Activated naive CD4-positive, alpha-beta T cell treated with anti-CD3 and anti-CD28 coated beads for 36 hours (primary cell): ENCODE measurements around the gene ENO3. TPM values are rescaled to one million over a fixed set of nuclear protein-coding genes. Genes with fewer than 3 reads are reported as not detected.

Source experiments
- CTCF ChIA-PET: fragments of 350-600 bp; sonication (Branson Sonifier 250); formaldehyde crosslinking; loops from one replicate; lab custom pipeline; 2021; ENCODE audit warnings: antibody characterized with exemption; lab: Charles Lee
- DNase-seq: peaks from one replicate; pipeline ENCODE4 v3.0.0-alpha.2; 2020
- H3K27ac Mint-ChIP-seq: one replicate; pipeline ENCODE4 v1.8.0; 2021; ENCODE audit warnings: mild to moderate bottlenecking, mixed read lengths
- H3K27me3 Mint-ChIP-seq: one replicate; pipeline ENCODE4 v1.8.0; 2021; ENCODE audit warnings: low read depth, mixed read lengths
- H3K36me3 Mint-ChIP-seq: one replicate; pipeline ENCODE4 v1.8.0; 2021; ENCODE audit warnings: low read depth, mixed read lengths
- H3K4me1 Mint-ChIP-seq: one replicate; pipeline ENCODE4 v1.8.0; 2021; ENCODE audit warnings: low read depth, mixed read lengths
- H3K4me3 Mint-ChIP-seq: one replicate; pipeline ENCODE4 v1.8.0; 2021; ENCODE audit warnings: mild to moderate bottlenecking, moderate library complexity, mixed read lengths
- H3K9me3 Mint-ChIP-seq: one replicate; pipeline ENCODE4 v1.8.0; 2021; ENCODE audit warnings: mixed read lengths
- intact Hi-C: fragments of 100-400 bp; cut with micrococcal nuclease; formaldehyde crosslinking; loops from one replicate; pipeline ENCODE4 v1.15.1; 2023
- total RNA-seq, 2 experiments: library from RNA; stranded (reverse); gene quantifications; one replicate each; pipeline ENCODE4 v1.2.3, GENCODE V29; 2021

The ENO3 gene
- total RNA-seq, 2 experiments from 2014 or later = 26.7 to 28.9 TPM

DNA sequence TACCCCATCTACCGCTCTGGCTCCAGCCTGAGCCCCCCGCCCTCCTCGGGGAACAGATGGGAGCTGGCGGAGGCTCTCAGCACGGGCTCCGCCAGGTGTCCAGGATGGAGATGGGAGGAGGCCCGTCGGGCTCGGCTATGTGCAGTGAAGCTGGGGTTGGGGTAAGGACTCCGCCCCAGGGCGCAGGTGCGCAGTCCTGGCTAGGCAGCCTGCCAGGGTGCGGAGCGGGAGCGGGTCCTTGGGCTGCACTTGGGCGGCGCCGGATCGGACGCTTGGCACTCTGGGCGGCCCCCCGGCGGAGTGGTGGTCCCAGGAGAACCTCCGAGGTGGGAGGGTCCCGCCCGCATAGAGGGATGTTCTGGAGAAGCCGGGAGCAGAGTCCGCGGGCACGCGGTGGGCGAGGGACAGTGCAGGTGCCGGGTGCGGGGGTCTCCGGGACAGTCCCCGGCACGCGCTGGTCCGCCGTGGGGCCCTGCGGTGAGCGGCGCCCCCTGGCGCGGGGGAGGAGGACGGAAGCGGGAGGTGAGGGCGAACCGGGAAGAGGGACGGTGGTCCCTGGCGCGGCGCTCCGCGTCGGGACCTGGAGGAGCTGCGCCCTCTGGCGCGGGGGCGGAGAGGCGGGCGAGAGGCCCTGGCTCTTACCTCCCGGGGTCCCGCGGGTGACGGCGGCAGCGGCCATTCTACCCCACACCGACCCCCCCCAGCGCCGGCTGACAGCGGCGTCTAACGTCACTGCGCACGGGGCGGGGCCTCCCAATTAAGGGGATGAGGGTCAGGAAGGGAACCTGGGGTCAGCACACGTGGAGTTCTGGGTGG lies 36.2 kb downstream of the ENO3 start, which contains the start of gene CAMTA2:
CAMTA2 (minus strand) TSS at position 725 of the 816 bp plus-strand sequence. CDS start 1,453 bp downstream, outside the sequence.
- Mint-ChIP-seq H3K4me3 (peak within 1 kb of the TSS; percentile 88), H3K36me3 (peaks cover 6% of the 10 kb centered on the region), H3K27me3 (no peaks in the 10 kb centered on the region), H3K27ac (peak within 1 kb of the TSS; percentile 92), H3K4me1 (peaks cover 29% of the 10 kb centered on the region), H3K9me3 (no peaks in the 10 kb centered on the region)
- DNase-seq = peak; percentile 87
- CTCF ChIA-PET = interaction anchor here (0.6 to 1.8 kb wide), 8 partner anchors 10 to 251 kb away, joined by 3 to 7 read pairs (median 4); partner anchors contain the start of genes INCA1, KIF1C and SPAG7
- intact Hi-C loops = loop anchor here (1.0 kb wide), 2 partner anchors 20 to 47 kb away; partner anchors contain the start of genes RNF167, SLC25A11 and SPAG7

DNA sequence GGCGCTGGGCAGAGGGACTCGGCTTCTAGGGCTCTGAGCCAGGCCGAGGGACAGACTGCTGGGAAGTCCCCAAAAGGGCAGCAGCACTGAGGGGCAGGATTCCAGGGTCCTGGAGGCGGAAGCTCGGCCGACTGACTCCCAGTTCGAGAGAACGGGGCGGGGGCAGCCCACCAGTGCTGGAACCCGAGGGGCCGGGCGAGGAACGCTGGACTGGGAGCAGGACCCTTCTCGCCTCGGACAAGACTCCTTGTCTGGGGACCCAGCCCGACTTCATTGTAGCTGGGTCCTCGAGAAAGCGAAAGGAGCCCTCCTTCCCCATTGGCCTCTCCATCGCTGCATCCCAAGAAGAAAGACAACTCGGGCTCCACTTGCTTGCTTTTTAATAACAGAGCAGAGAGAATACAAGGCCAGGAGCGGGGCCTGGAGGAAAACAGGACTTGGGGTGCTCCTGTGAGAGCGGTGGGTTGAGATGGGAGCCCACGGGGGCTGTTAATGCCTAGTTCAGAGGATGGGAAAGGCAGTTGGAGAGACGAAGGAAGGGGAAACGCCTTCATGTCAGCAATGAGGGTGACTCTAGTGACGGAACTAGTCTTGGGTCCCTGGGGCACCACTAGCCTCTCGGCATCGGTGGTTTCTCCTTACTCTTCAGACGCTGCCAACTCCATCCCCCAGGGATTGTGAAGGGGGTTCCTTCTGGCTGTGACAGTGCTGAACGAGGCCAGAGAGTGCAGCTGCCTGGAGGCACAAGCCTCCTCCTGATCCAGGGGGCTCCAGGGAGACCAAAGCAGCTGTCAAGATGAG lies 37.0 kb downstream of the ENO3 start:
- Mint-ChIP-seq H3K4me3 (peak overlapping the region; percentile 88), H3K4me1 (peaks cover 29% of the 10 kb centered on the region), H3K27ac (peak overlapping the region; percentile 92), H3K9me3 (no peaks in the 10 kb centered on the region), H3K27me3 (no peaks in the 10 kb centered on the region), H3K36me3 (peaks cover 3% of the 10 kb centered on the region)
- no peak for DNase-seq
- intact Hi-C loops = loop anchor here (1.0 kb wide), 4 partner anchors 21 to 79 kb away; partner anchors contain the start of genes RNF167, SLC25A11 and SPAG7
- CTCF ChIA-PET = interaction anchor here (0.6 to 2.0 kb wide), 7 partner anchors 10 to 250 kb away, joined by 3 to 6 read pairs (median 4); partner anchors contain the start of genes CHRNE, INCA1, KIF1C and SPAG7

- CTCF ChIA-PET = interaction anchor here (0.7 kb wide), 1 partner anchor 12 kb away, joined by 3 read pairs; no protein-coding TSS in a partner anchor
- H3K27ac Mint-ChIP-seq = no peak overlapping the region
- intact Hi-C loops = no loop called here
- no peak for DNase-seq
- peaks cover 20% of the 10 kb centered on the region for H3K4me1 Mint-ChIP-seq
- no peak overlapping the region for H3K4me3 Mint-ChIP-seq
- H3K36me3 Mint-ChIP-seq = no peaks in the 10 kb centered on the region
- no peaks in the 10 kb centered on the region for H3K9me3 Mint-ChIP-seq
- no peaks in the 10 kb centered on the region for H3K27me3 Mint-ChIP-seq
These were observed 43.2 kb downstream of the ENO3 start for GRCh38 chr17:4994081-4994595.

- Mint-ChIP-seq H3K4me1 (peaks cover 18% of the 10 kb centered on the region), H3K27me3 (no peaks in the 10 kb centered on the region), H3K9me3 (no peaks in the 10 kb centered on the region), H3K27ac (peak within 1 kb of the TSS; percentile 53), H3K36me3 (peaks cover 7% of the 10 kb centered on the region), H3K4me3 (peak within 1 kb of the TSS; percentile 83)
- CTCF ChIA-PET = interaction anchor here (1.2 to 1.9 kb wide), 2 partner anchors 11 to 88 kb away, joined by 5 to 6 read pairs; partner anchors contain the start of gene CAMTA2
- peak; percentile 93 for DNase-seq
- intact Hi-C loops = loop anchor here (1.0 to 5.0 kb wide), 5 partner anchors 30 to 115 kb away; partner anchors contain the start of genes PFN1, RNF167, SLC25A11 and SPAG7
These were observed 46.5 kb downstream of the ENO3 start, which contains the start of the genes INCA1 and KIF1C for GRCh38 chr17:4997302-4998026. Gene INCA1 (minus strand): TSS chr17:4997522. CDS start chr17:4994437, 3,085 bp downstream. Gene KIF1C (plus strand): TSS chr17:4997950. CDS start chr17:5000247, 2,297 bp downstream.

- Mint-ChIP-seq H3K9me3 (no peaks in the 10 kb centered on the region), H3K4me1 (peaks cover 18% of the 10 kb centered on the region), H3K36me3 (peaks cover 7% of the 10 kb centered on the region), H3K27ac (no peak overlapping the region), H3K27me3 (no peaks in the 10 kb centered on the region), H3K4me3 (peak overlapping the region; percentile 83)
- DNase-seq = no peak
- CTCF ChIA-PET = interaction anchor here (0.6 to 1.9 kb wide), 3 partner anchors 8 to 89 kb away, joined by 3 to 6 read pairs (median 5); partner anchors contain the start of gene CAMTA2
- intact Hi-C loops = loop anchor here (5.0 kb wide), 1 partner anchor 114 kb away; the partner anchor contains the start of gene ZNF232
These were observed 47.3 kb downstream of the ENO3 start for GRCh38 chr17:4998027-4998731.

DNA sequence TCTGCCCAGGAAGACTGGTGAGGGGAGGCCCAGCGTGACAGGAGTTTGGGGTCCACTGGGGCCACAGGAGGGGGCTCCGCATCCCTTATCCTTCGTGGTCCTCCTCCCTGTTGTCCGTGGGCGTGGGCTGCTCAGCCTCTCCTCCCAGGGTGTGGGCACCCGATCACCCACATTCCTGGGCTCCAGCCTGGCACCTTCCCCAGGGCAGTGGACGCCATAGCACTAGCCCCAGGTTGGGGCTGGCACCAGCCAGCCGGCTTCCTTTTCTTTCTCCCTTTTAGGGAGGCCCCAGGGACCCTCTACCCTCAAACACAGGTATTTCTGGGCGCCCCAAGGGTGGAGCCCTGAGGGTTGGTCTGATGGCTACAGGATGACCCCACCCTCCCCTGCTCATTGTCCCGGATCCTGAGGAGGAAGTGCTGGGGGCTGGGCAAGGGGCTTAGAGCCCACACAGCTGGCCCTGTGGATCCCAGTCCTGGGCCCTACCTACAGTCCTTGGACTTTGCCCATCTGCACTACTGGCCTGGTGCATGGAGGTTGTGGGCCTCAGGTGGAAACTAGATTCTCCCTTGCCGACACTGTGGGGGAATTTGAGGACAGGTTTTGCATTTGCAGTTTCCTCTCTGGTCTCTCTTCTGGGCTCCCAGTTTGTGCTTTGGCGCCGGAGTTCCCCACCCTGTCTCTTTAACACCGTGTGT lies 48.0 kb downstream of the ENO3 start:
- H3K4me1 Mint-ChIP-seq = peaks cover 18% of the 10 kb centered on the region
- intact Hi-C loops = loop anchor here (5.0 kb wide), 1 partner anchor 113 kb away; the partner anchor contains the start of gene ZNF232
- H3K27ac Mint-ChIP-seq = peak overlapping the region; percentile 39
- CTCF ChIA-PET = interaction anchor here (0.6 to 1.2 kb wide), 3 partner anchors 9 to 760 kb away, joined by 3 to 5 read pairs (median 3); no protein-coding TSS in a partner anchor
- peak overlapping the region; percentile 83 for H3K4me3 Mint-ChIP-seq
- H3K9me3 Mint-ChIP-seq = no peaks in the 10 kb centered on the region
- peaks cover 14% of the 10 kb centered on the region for H3K36me3 Mint-ChIP-seq
- DNase-seq = peak; percentile 53
- H3K27me3 Mint-ChIP-seq = no peaks in the 10 kb centered on the region

GRCh38 chr17:4999430-5000093 lies 48.6 kb downstream of the ENO3 start:
- no peaks in the 10 kb centered on the region for H3K9me3 Mint-ChIP-seq
- H3K27ac Mint-ChIP-seq = peak overlapping the region; percentile 39
- peaks cover 18% of the 10 kb centered on the region for H3K4me1 Mint-ChIP-seq
- H3K27me3 Mint-ChIP-seq = no peaks in the 10 kb centered on the region
- peaks cover 20% of the 10 kb centered on the region for H3K36me3 Mint-ChIP-seq
- DNase-seq = no peak
- intact Hi-C loops = loop anchor here (5.0 kb wide), 1 partner anchor 113 kb away; the partner anchor contains the start of gene ZNF232
- CTCF ChIA-PET = interaction anchor here (0.6 kb wide), 1 partner anchor 761 kb away, joined by 3 read pairs; no protein-coding TSS in a partner anchor
- H3K4me3 Mint-ChIP-seq = peak overlapping the region; percentile 83

DNA sequence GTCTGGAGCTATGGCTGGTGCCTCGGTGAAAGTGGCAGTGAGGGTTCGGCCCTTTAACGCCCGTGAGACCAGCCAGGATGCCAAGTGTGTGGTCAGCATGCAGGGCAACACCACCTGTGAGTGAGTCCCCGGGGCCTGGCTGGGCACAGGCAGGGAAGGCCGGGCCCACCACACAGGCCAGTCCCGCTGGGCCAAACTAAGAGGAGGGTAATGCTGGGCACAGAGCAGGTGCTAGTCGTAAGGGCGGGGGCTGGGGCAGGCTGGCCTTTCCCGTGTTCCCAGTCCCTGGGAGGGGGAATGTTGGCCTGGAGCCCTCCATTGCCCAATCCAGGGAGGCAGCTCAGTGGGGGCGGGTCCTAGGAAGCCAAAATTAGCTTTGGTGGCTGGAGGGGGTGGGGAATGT lies 49.3 kb downstream of the ENO3 start:
- H3K4me3 Mint-ChIP-seq = no peak overlapping the region
- H3K4me1 Mint-ChIP-seq = peaks cover 18% of the 10 kb centered on the region
- CTCF ChIA-PET = no interaction called here
- H3K27ac Mint-ChIP-seq = no peak overlapping the region
- H3K36me3 Mint-ChIP-seq = peaks cover 27% of the 10 kb centered on the region
- intact Hi-C loops = no loop called here
- H3K9me3 Mint-ChIP-seq = no peaks in the 10 kb centered on the region
- H3K27me3 Mint-ChIP-seq = no peaks in the 10 kb centered on the region
- DNase-seq = no peak

GRCh38 chr17:5002121-5002788 lies 51.3 kb downstream of the ENO3 start:
- peaks cover 35% of the 10 kb centered on the region for H3K36me3 Mint-ChIP-seq
- no peak overlapping the region for H3K27ac Mint-ChIP-seq
- no peak overlapping the region for H3K4me3 Mint-ChIP-seq
- intact Hi-C loops = no loop called here
- no peaks in the 10 kb centered on the region for H3K9me3 Mint-ChIP-seq
- H3K4me1 Mint-ChIP-seq = peaks cover 13% of the 10 kb centered on the region
- no peak for DNase-seq
- CTCF ChIA-PET = interaction anchor here (1.7 kb wide), 1 partner anchor 21 kb away, joined by 5 read pairs; no protein-coding TSS in a partner anchor
- no peaks in the 10 kb centered on the region for H3K27me3 Mint-ChIP-seq
